Astrocyte (in vitro differentiated cells and primary cell): ENCODE measurements around the gene UBE2E1.

Source experiments
- CTCF ChIP-seq: IDR thresholded peaks from 2 replicates; pipeline ENCODE4 v1.5.1; 2011; ENCODE audit warnings: low read depth, mild to moderate bottlenecking, inconsistent platforms, low read length, moderate library complexity; ENCODE audit not compliant: insufficient read depth
- EZH2 ChIP-seq: IDR thresholded peaks from 2 replicates; pipeline ENCODE4 v1.6.1; 2012; ENCODE audit warnings: mild to moderate bottlenecking, low read length, inconsistent platforms; ENCODE audit not compliant: insufficient read depth

GRCh38 chr3:23895181-23895580 is 89.4 kb downstream of the UBE2E1 start:
- TF ChIP-seq CTCF, result no peak
- TF ChIP-seq EZH2, result no peak
